H54 (cell line): ENCODE measurements around the gene OR1S2.
"Not testable (repeated sequence)": the region's sequence is repeated elsewhere in the genome, so short reads cannot be mapped to it uniquely, and the experiment has no call there.

ENCODE experiments used
- DNase-seq: peaks from one replicate; pipeline ENCODE4 v3.0.0; 2011; ENCODE audit warnings: low spot score, mixed read lengths; ENCODE audit not compliant: insufficient read length
- FAIRE-seq: peaks from 3 replicates; lab custom pipeline; 2011; peaks lifted over from hg19 to GRCh38; lab: Jason Lieb, UNC
- POLR2A ChIP-seq: IDR thresholded peaks from 2 replicates; pipeline ENCODE4 v1.6.1; 2011; ENCODE audit warnings: low read depth, mild to moderate bottlenecking, low read length

OR1S2 gene

DNA sequence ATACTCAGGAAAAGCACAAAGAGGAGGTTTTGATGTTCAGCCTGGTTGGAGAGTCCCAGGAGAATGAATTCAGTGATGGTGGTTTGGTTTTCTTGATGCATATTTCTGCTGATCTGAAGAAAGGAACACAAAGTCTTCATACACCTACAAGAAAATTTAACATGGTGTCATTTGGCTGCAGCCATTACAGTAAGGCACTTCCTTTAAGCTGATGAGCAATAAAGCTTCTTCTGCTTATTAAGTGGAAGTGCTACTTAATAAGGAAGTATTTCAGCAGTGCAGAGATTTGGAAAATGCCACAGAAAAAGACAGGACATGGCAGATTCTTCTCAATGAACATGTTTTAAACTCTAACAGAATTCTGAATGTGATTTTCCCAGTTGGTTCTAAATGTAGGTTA lies at the start of gene OR1S2:
OR1S2 (minus strand) TSS at position 101 of the 400 bp plus-strand sequence; CDS start at position 101, 0 bp downstream.
- FAIRE-seq (no peak), DNase-seq (no peak)
- no peak for TF ChIP-seq POLR2A

GRCh38 chr11:58243954-58244353 lies 40.0 kb upstream of the OR1S2 start:
- DNase-seq = no peak
- no peak for FAIRE-seq

DNA sequence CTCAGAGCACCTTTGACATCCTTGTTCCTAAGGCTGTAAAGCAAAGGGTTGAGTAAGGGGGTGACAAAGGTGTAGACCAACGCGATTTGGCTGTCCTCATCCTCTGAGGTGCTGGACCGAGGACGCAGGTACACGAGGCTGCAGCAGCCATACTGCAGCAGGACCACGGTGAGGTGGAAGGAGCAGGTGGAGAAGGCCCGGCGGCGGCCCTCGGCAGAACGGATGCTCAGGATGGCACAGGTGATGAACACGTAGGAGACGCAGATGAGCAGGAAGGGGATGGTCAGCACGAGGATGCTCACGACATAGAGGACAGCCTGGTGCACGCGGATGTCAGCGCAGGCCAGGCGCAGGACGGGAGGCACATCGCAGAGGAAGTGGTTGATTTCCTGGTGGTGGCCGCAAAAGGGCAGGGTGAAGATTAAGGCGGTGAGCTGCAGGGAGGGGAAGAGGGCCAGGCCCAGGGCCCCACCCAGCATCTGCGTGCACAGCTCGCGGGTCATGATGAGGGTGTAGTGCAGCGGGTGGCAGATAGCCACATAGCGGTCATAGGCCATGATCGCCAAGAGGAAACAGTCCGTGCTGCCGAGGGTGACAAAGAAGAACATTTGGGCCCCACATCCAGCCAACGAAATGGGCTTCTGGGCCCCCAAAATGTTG lies 24.1 kb upstream of the OR1S2 start:
- TF ChIP-seq POLR2A = no peak
- no peak for DNase-seq
- no peak for FAIRE-seq

More at GRCh38 chr11:58243954-58244353, 40.0 kb upstream of the OR1S2 start:
- TF ChIP-seq POLR2A = no peak

DNA sequence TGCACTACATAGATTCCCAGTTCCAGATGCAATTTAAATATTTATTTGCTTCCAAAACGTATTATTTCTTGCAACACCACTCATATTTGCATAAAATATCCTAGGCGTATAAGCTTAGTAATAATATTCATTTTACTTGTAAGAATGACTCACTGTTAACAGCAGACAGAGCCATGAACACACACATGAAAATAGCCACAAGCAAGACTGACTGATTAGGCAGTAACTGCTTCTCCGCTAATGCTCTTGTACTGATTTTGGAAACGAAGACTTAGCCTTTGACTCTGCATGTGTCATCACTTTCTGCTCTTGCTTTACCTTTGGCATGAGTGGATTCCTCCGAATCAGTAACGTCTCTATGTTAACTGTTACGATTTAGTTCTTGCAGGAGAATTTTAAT lies 18.8 kb upstream of the OR1S2 start:
- DNase-seq = no peak
- FAIRE-seq = no peak
- no peak for TF ChIP-seq POLR2A

DNA sequence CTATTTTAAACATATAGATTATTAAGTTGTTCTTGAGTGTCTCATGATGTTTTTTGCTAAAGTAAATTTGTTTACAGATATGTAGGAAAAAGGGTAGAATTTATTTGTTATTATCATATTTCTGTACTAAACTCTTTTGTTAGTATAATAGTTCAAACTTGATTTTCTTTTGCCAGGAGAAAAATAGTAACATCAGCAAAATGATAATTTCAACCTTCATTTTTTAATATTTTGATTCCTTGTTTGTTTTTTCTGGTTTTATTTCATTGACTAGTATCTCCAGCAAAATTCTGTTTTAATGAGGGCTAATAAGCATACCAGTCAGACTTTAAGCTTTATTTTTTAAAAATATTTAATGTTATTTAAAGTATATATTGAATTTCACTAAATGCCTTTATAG lies 12.5 kb upstream of the OR1S2 start:
- no peak for FAIRE-seq
- TF ChIP-seq POLR2A = no peak
- no peak for DNase-seq

DNA sequence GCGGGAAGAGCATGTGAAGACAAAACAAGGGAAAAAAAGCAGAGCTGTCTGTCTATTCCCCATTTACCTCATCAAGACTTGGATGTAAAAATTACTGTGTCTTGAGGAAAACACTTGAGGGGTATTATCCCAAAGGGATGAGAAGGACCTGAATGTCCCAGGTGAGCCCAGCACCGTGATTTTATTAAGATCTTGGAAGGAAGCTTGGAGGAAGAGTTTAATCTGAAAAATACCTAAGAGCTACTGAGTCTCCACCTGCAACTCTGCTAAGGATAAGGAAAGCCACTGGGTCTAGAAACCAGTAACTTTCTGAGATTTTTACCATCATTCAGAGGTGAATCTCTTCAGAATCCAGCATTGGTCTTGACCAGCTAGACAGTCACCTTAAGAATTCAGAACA lies 8.5 kb upstream of the OR1S2 start, which contains the start of gene OR1S1:
OR1S1 (plus strand) TSS at position 301 of the 400 bp plus-strand sequence.
- FAIRE-seq, DNase-seq: not testable (repeated sequence)

DNA sequence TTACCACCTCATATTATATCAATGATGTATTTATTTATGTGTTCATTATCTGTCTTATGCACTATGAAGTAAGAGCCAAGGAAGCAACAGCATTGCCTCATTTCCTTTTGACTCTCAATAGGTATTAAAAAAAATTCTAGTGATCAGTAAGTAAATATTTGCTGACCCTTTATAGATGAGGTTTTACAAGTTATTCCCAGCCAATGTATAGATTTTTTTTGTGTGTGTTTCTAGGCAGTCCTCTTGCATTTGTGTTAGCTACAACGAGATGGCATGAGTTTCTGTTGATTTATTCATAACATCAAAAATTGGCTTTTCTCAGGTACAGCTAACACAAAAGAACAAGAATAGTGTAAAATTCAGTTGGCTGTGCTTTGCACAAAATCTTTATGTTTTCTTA lies 4.7 kb downstream of the OR1S2 start:
- FAIRE-seq = no peak
- no peak for DNase-seq
- TF ChIP-seq POLR2A = no peak

DNA sequence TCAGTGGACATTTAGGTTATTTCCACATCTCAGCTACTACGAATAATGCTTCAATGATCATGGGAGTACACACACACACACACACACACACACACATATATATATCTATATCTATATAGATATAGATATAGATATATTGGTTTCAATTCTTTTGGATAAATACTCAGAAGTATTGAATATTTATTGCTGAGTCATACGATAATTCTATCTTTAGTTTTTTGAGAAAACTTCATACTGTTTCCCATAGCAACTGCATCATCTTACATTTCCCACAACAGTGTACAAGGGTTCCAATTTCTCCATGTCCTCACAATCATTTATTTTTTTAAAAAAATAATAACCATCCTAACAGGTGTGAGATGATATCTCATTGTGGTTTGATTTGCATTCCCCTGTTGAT lies 8.0 kb downstream of the OR1S2 start:
- no peak for DNase-seq
- TF ChIP-seq POLR2A = no peak
- no peak for FAIRE-seq

DNA sequence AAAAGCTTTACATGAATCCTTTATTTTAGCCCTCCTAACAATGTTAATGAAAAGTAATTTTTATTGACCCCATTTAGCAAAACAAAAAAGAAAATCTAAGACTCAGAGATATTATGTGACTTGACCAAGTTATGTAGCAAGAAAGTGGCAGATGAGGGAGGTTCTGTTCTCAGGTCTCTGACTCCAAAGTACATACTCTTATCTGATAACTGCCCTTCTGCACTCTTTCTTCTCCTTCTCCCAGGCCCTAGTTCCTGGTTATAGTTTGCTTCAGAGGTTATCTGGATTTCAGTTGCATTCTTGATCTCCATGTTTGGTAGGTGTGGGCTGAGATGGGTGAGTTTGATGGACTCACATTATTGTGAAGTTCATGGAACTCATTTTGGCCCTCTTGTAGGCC lies 10.6 kb downstream of the OR1S2 start:
- no peak for DNase-seq
- no peak for FAIRE-seq
- no peak for TF ChIP-seq POLR2A

DNA sequence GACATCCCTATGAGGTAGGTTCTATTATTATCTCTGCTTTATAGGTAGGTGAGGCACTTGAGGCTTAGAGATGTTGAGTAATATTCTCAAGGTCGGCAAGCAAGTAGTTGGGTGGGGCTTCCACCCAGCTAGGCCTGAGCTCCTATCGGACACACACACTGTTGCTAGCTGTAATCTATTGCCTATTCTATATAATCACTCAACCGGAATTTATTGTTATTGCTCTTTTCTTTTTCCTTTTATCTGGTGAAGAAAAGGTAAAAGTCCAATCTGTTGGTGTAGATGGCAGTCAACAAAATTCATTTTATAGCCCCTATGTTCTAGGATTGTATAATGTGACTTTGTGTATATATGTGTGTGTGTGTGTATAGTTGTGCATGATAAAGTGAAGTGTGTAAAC lies 11.7 kb downstream of the OR1S2 start:
- DNase-seq (no peak), FAIRE-seq (no peak)
- TF ChIP-seq POLR2A = no peak

- DNase-seq (no peak), FAIRE-seq (no peak)
- TF ChIP-seq POLR2A = no peak
Observed at GRCh38 chr11:58188770-58189169, 15.2 kb downstream of the OR1S2 start, which contains the start of gene OR9Q2. OR9Q2 (plus strand) TSS chr11:58189070; CDS start chr11:58190491, 1,421 bp downstream.

- no peak for TF ChIP-seq POLR2A
- FAIRE-seq (no peak), DNase-seq (no peak)
Observed at GRCh38 chr11:58186938-58187337, 17.0 kb downstream of the OR1S2 start.

- DNase-seq = no peak
- no peak for TF ChIP-seq POLR2A
- FAIRE-seq = no peak
Observed at GRCh38 chr11:58179648-58180047, 24.3 kb downstream of the OR1S2 start.

DNA sequence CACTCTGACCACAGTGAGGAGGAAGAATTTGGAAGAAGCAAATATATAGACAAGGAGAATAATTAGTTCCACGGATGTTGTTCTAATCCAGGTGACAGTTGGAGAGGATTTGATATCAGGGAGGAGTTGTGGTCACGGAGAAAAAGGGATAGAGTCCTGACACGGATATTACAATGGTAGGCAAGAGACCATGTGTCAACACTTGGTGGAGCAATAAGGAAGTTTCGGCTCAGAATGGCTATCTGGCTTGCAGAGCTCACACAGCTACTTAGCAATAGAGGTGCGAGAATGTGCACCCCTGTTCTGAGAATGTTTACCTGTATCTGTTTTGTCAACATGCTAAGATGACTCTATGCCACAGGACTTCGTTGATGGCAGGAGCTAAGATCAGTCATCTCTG lies 25.5 kb downstream of the OR1S2 start:
- no peak for FAIRE-seq
- no peak for TF ChIP-seq POLR2A
- no peak for DNase-seq

DNA sequence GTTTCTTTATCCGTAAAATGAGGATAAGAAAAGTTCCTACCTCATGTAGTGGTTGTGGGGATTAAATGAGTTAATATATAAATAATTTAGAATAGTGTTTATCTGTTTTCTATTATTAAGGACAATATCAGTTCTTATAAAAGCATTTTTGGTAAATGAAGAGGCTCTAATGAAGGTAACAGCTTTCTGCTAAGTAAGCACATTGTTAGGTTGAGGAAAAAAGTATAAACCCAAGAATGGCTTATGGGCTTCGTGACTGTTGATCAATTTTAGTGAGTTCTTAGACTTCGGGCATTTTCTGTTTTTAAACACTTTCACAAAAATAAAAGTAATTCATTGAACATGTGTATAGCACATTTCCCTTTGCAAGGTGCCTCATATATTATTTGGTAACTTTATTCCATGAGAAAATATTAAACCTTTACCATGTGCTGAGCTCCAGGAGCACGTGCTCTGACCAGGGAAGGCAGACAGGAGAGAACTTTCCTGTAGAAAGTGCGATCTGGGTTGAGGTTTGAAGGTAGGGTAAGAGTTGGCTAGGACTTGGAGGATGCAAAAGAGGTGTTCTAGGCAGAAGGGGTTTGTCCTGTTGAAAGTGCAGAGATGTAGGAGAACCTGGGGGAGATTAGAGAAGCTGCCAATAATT lies 26.4 kb downstream of the OR1S2 start:
- no peak for DNase-seq
- TF ChIP-seq POLR2A = no peak
- FAIRE-seq = no peak
